ENCODE measurements around the gene KIF26B.

Gene KIF26B

GRCh38 chr1:245154429-245155271 lies at the start of gene KIF26B:
TSS of gene KIF26B (plus strand) at chr1:245154985. CDS start at chr1:245155425, 440 bp downstream.
- peak within 1 kb of the TSS; percentile 65 for H3K4me3 ChIP-seq (replicated peaks; ENCODE audit: low read depth, low read length)
- no peak for DNase-seq (ENCODE audit: extremely low read depth, low read depth)
- TF ChIP-seq, protein P1, sequence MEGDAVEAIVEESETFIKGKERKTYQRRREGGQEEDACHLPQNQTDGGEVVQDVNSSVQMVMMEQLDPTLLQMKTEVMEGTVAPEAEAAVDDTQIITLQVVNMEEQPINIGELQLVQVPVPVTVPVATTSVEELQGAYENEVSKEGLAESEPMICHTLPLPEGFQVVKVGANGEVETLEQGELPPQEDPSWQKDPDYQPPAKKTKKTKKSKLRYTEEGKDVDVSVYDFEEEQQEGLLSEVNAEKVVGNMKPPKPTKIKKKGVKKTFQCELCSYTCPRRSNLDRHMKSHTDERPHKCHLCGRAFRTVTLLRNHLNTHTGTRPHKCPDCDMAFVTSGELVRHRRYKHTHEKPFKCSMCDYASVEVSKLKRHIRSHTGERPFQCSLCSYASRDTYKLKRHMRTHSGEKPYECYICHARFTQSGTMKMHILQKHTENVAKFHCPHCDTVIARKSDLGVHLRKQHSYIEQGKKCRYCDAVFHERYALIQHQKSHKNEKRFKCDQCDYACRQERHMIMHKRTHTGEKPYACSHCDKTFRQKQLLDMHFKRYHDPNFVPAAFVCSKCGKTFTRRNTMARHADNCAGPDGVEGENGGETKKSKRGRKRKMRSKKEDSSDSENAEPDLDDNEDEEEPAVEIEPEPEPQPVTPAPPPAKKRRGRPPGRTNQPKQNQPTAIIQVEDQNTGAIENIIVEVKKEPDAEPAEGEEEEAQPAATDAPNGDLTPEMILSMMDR (IDR thresholded peaks at IDR 0.05; ENCODE audit: low read depth, low read length, missing control alignments), result no peak

DNA sequence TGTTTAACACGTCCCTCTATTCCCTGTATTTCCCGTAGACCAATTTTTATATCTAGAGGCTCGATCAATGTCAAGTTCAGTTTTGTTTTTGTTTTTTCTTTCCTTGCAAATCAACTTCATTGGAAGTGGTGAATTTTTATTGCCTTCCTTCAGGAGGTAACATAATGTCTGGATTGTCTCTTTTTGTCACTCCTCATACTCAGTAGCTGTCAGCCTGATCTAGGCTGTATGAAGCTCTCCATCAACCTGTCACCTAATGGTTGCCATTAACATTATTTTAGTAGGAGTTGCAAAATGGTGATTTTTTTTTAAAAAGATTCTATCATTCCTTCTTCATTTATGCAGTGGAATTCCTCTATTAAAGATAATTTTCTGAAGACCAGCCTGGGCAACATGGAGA lies 49.7 kb upstream of the KIF26B start:
- no peak for DNase-seq (ENCODE audit: extremely low read depth, low read depth)
- TF ChIP-seq, protein P1 (IDR thresholded peaks at IDR 0.05; ENCODE audit: low read depth, low read length, missing control alignments), result no peak
- H3K4me3 ChIP-seq (replicated peaks; ENCODE audit: low read depth, low read length), result no peak overlapping the region

DNA sequence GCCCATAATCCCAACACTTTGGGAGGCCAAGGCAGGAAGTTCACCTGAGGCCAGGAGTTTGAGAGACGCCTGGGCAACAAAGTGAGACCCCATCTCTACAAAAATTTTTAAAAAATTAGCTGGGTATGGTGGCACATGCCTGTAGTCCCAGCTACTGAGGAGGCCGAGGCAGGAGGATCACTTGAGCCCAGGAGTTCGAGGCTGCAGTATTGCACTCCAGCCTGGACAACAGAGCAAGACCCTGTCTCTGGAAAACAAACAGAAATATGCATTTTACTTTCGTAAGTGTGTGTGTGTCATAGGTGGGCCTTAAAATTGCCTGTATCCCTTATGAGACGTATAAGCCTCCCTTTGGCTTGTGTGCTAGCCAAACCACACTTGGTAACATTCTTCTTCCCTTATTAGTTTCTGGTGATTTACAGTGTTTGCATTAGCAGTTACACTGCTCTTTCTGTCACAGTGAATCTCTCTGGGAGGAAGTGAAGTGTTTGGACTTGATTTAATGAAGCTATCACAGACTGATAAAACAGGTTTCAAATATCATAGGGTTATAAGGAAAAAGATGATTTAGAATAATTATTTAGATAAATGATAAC lies 48.9 kb upstream of the KIF26B start:
- TF ChIP-seq, protein P1 (IDR thresholded peaks at IDR 0.05; ENCODE audit: low read depth, low read length, missing control alignments), result no peak
- DNase-seq (ENCODE audit: extremely low read depth, low read depth), result no peak
- no peak overlapping the region for H3K4me3 ChIP-seq (replicated peaks; ENCODE audit: low read depth, low read length)

- DNase-seq (ENCODE audit: extremely low read depth, low read depth), result no peak
- TF ChIP-seq, protein P1 (IDR thresholded peaks at IDR 0.05; ENCODE audit: low read depth, low read length, missing control alignments), result no peak
- no peak overlapping the region for H3K4me3 ChIP-seq (replicated peaks; ENCODE audit: low read depth, low read length)
These were observed 47.0 kb upstream of the KIF26B start for GRCh38 chr1:245107776-245108114.

DNA sequence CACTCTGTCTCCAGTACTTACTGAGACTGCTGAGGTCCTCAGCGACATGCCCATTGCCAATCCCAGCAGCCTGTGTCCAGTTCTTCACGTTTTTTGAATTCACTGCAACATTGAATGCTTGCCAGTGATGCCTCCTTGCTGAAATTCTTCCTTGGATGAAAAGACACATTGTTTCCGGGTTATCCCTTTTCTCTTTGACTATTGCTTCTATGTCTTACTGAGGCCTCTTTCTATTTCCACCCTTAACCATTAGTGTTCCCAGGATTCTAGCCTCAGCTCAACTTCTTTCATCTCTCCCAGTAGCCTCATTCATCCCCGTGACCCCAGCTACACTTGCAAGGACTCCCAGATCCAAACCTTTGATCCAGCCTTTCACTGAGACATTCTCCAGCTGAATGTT lies 46.5 kb upstream of the KIF26B start:
- TF ChIP-seq, protein P1 (IDR thresholded peaks at IDR 0.05; ENCODE audit: low read depth, low read length, missing control alignments), result no peak

DNA sequence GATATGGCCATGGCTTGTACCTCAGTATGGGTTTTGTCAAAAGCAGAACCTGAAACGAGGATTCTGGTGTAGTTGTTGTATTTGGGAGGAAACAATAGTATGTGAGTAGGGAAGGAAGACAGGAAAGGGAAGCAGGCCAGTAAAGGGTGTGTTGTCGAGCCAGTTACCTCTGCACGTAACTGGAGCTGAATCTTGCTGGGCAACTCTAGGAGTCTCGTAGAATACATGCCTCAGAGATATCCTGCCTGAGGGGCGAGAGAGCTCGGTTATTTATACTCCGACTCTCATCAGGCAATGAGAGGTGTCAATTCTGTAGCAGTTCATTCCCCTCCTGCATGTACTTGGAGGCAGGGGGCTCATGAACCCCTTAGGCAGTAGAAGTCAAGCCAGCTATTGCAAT lies 45.9 kb upstream of the KIF26B start:
- H3K4me3 ChIP-seq (replicated peaks; ENCODE audit: low read depth, low read length), result no peak overlapping the region
- TF ChIP-seq, protein P1 (IDR thresholded peaks at IDR 0.05; ENCODE audit: low read depth, low read length, missing control alignments), result no peak
- no peak for DNase-seq (ENCODE audit: extremely low read depth, low read depth)

More for the DNA sequence above, 46.5 kb upstream of the KIF26B start:
- no peak overlapping the region for H3K4me3 ChIP-seq (replicated peaks; ENCODE audit: low read depth, low read length)
- DNase-seq (ENCODE audit: extremely low read depth, low read depth), result no peak

Measured in HFF-Myc (cell line).